Effector memory CD4-positive, alpha-beta T cell (primary cell): ENCODE results near the gene ACSS1.

Experiments used
- DNase-seq, 3 donors: peaks; one replicate each; pipeline ENCODE4 v3.0.0-alpha.2; 2020
- H3K27ac ChIP-seq: 2 replicates; pipeline ENCODE4 v1.7.0; 2013; ENCODE audit warnings: mild to moderate bottlenecking, low read length, moderate library complexity; ENCODE audit not compliant: insufficient read depth, poor library complexity, severe bottlenecking
- H3K27me3 ChIP-seq: replicated peaks from 2 replicates; pipeline ENCODE4 v1.7.0; 2013; ENCODE audit warnings: mild to moderate bottlenecking, low read length; ENCODE audit not compliant: insufficient read depth, control insufficient read depth, poor library complexity, severe bottlenecking
- H3K36me3 ChIP-seq: 2 replicates; pipeline ENCODE4 v1.7.0; 2013; ENCODE audit warnings: mild to moderate bottlenecking, low read length, moderate library complexity; ENCODE audit not compliant: control insufficient read depth, insufficient read depth
- H3K4me1 ChIP-seq: 2 replicates; pipeline ENCODE4 v1.7.0; 2013; ENCODE audit warnings: low read length, mild to moderate bottlenecking; ENCODE audit not compliant: control insufficient read depth, insufficient read depth, poor library complexity, severe bottlenecking
- H3K4me3 ChIP-seq: 2 replicates; pipeline ENCODE4 v1.7.0; 2013; ENCODE audit warnings: low read length, low read depth, mild to moderate bottlenecking; ENCODE audit not compliant: insufficient read depth, poor library complexity, severe bottlenecking
- H3K9me3 ChIP-seq: 2 replicates; pipeline ENCODE4 v1.7.0; 2013; ENCODE audit warnings: mild to moderate bottlenecking, low read length, moderate library complexity; ENCODE audit not compliant: control insufficient read depth

Gene ACSS1

GRCh38 chr20:24972341-24972740 is 85.6 kb downstream of the ACSS1 start:
- Histone ChIP-seq H3K36me3 (peaks cover 69% of the 10 kb centered on the region), H3K27ac (no peak overlapping the region)
- DNase-seq, result no peak

DNA sequence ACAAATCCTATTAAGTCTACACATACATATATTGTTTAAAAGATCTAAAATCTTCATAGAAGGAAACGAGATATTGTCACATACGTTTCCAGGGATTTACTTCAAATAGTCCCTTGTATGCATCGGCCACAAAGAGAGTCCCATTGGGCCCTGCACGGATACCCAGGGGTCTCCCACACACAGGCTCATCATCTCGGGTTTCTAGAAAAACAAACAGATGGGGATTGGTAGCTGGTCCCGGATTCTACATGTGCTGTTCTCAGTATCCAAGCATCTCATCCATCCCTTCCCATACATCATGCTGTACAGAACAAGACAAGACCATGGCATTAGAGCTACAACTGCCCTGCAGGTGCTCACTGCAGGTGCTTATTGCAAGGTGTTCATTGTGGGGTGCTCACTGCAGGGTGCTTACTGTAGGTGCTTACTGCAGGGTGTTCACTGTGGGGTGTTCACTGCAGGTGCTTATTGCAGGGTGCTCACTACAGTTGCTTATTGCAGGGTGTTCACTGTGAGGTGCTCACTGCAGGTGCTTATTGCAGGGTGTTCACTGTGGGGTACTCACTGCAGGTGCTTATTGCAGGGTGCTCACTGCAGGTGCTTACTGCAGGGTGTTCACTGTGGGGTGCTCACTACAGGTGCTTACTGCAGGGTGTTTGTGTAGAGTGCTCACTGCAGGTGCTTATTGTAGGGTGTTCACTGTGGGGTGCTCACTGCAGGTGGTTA is 86.4 kb downstream of the ACSS1 start:
- H3K36me3 ChIP-seq, result peaks cover 63% of the 10 kb centered on the region
- H3K9me3 ChIP-seq, result no peaks in the 10 kb centered on the region
- H3K27me3 ChIP-seq, result no peaks in the 10 kb centered on the region
- DNase-seq, result no peak
- H3K4me3 ChIP-seq, result no peak overlapping the region
- no peaks in the 10 kb centered on the region for H3K4me1 ChIP-seq
- H3K27ac ChIP-seq, result no peak overlapping the region

More at GRCh38 chr20:24972341-24972740, 85.6 kb downstream of the ACSS1 start:
- H3K27me3 ChIP-seq, result no peaks in the 10 kb centered on the region
- no peaks in the 10 kb centered on the region for H3K9me3 ChIP-seq
- H3K4me3 ChIP-seq, result no peak overlapping the region
- H3K4me1 ChIP-seq, result no peaks in the 10 kb centered on the region

DNA sequence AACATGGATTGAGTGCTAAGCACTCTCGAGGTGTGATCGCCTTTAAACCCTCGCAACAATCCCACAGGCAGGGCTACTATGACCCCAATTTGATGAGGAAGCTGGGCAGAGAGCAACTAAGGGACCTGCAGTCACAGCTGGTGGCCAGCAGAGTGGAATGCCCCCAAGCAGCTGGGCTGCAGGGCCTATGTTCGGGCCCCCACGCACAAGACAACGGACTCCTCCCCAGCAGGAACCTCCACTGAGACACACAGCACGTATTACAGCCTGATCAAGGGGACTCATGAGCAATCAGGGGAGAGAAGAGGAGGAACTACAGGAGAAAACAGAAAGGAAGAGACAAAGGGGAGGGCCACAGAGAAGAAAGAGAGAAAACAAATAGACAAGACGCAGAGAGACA is 87.2 kb downstream of the ACSS1 start:
- Histone ChIP-seq H3K27ac (no peak overlapping the region), H3K27me3 (no peaks in the 10 kb centered on the region), H3K36me3 (peaks cover 60% of the 10 kb centered on the region), H3K4me1 (no peaks in the 10 kb centered on the region), H3K9me3 (no peaks in the 10 kb centered on the region), H3K4me3 (no peak overlapping the region)
- no peak for DNase-seq

DNA sequence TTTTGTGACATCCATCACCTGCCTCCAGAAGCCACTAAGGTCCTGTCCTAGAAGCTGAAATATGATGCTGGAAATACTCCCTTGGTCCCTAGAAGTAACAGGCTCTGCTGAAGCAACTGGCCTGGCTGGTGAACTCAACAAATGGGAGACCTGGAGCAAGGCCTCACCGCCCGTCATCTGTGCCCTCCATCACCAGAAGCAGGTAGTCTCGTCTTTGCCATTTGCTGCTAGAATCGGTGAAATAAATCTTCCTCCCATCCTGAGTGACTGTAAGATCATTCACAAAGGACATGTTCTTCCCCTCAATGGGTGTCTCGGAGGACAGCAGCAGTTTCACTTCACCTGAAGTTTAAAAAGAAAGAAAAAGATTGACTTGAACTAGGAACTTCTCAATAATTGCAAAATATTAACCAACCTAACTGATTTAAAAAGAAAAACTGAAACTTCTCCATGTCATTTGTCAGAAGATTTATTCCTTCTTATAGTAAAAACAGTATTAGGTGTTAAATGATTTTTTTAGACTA is 87.8 kb downstream of the ACSS1 start:
- H3K9me3 ChIP-seq, result no peaks in the 10 kb centered on the region
- H3K36me3 ChIP-seq, result peaks cover 66% of the 10 kb centered on the region
- DNase-seq, result no peak
- H3K4me1 ChIP-seq, result no peaks in the 10 kb centered on the region
- no peak overlapping the region for H3K4me3 ChIP-seq
- no peaks in the 10 kb centered on the region for H3K27me3 ChIP-seq
- no peak overlapping the region for H3K27ac ChIP-seq

DNA sequence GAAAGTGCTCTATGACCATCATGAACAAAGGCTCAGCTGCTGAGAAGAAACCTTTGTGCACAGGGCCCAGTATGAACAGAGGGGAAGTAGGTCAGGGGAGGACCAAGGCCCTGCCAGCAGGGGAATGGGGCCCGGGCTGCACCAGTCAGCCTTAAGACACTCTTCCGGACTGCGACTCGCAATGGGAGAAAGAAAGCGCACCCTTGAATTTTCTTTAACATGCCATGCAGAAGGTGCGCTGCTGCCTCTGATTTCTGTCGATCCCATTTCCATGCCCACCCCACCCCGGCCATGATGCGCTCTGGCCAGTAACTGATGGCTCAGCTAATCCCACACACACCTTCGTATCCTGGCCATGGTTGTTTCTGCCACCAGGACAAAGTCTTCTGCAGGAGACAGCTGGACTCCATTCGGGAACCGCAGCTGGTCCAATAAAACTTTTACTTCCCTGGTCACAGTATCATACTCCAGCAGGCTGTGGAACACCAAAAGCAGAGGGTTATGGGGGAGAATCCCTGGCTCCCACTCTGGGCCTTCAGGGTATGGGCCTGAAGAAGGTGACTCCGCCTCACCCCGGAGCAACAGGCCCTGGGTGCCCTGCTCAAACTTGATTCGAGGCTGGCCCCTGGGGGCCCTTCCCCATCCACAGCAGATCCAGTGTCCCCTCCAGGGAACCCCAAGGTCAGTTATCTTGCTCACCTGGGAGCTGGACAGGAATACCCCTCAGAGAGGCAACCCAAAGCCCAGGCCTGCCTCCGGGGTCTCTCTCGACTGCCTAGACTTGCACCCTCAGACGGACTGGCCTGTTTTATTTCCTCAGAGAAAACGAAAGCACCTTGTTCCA is 88.5 kb downstream of the ACSS1 start:
- no peak for DNase-seq
- Histone ChIP-seq H3K36me3 (peaks cover 69% of the 10 kb centered on the region), H3K4me1 (no peaks in the 10 kb centered on the region), H3K27me3 (no peaks in the 10 kb centered on the region), H3K27ac (no peak overlapping the region), H3K4me3 (no peak overlapping the region), H3K9me3 (no peaks in the 10 kb centered on the region)

GRCh38 chr20:24968278-24968800 is 89.6 kb downstream of the ACSS1 start:
- no peak for DNase-seq
- peaks cover 77% of the 10 kb centered on the region for H3K36me3 ChIP-seq
- no peaks in the 10 kb centered on the region for H3K9me3 ChIP-seq
- H3K27me3 ChIP-seq, result no peaks in the 10 kb centered on the region
- H3K4me1 ChIP-seq, result no peaks in the 10 kb centered on the region
- no peak overlapping the region for H3K4me3 ChIP-seq
- H3K27ac ChIP-seq, result no peak overlapping the region

GRCh38 chr20:24966317-24967012 is 91.5 kb downstream of the ACSS1 start:
- Histone ChIP-seq H3K4me3 (no peak overlapping the region), H3K9me3 (no peaks in the 10 kb centered on the region), H3K27me3 (no peaks in the 10 kb centered on the region), H3K27ac (no peak overlapping the region), H3K4me1 (no peaks in the 10 kb centered on the region), H3K36me3 (peaks cover 69% of the 10 kb centered on the region)
- DNase-seq, result no peak

DNA sequence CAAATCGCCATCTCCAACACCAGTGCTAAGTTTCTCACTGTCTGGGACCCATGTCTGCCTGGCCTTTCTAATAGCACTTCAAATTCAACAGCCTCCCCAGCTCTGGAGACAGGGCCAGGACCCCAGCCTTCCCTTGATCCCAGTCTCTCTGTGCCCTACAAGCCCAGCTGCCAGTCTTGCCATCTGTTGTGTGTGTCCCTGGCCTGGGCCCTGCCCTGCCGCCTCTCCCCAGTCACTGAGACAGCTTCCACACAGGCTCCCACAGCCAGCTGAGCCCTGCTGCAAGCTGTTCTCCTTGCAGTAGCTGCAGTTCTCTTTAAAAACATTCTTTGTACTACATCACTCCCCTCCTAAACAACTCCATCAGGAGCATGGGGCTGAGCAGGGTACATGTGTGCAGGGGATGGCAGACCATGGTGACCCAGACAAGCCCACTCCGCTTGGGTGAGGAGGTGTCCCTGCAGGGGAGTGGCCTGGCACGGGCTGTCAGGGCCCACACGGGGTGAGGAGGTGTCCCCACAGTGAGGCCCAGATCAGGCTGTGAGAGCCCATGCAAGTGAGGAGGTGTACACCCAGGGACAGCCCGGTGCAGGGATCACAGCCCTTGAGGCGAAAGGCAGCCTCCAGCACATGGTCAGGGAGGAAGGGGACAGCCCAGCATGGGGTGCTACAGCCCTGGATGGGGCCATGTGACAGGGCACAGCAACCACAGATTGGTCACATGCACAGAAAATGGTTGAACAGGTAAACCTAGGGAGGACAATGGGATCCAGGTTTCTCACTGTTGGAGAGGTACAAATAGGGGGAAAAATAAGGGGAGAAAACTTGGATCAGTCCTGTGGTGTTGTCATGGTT is 92.6 kb downstream of the ACSS1 start:
- H3K9me3 ChIP-seq, result no peaks in the 10 kb centered on the region
- no peaks in the 10 kb centered on the region for H3K4me1 ChIP-seq
- H3K27ac ChIP-seq, result no peak overlapping the region
- no peak overlapping the region for H3K4me3 ChIP-seq
- no peaks in the 10 kb centered on the region for H3K27me3 ChIP-seq
- no peak for DNase-seq
- peaks cover 62% of the 10 kb centered on the region for H3K36me3 ChIP-seq

DNA sequence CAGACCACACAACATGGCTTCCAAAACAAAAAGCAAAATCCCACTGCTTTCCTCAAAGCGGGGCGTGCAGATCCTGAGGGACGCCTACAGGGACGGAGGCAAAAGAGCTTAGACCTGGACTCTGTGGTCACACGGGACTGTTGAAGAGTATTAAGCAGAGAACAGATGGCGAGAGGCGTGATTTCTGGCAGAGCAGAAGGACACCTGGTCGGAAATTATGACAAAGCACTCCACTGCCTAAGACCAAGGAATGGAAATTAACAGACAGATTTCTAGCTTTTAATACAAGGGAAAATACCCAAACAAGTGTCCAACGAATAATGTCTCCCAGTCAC is 93.5 kb downstream of the ACSS1 start:
- H3K4me3 ChIP-seq, result no peak overlapping the region
- no peaks in the 10 kb centered on the region for H3K9me3 ChIP-seq
- no peaks in the 10 kb centered on the region for H3K27me3 ChIP-seq
- no peak overlapping the region for H3K27ac ChIP-seq
- no peaks in the 10 kb centered on the region for H3K4me1 ChIP-seq
- DNase-seq, result no peak
- H3K36me3 ChIP-seq, result peaks cover 62% of the 10 kb centered on the region
